Natural killer cell (primary cell): ENCODE data around the gene KCNB1. TPM values are rescaled to one million over a fixed set of nuclear protein-coding genes. Genes with fewer than 3 reads are reported as not detected.

Source experiments
- ATAC-seq, 3 donors: fragments of 150-1000 bp in 2 of 3; fragments of 200-7000 bp in 1 of 3; cut with Tn5 transposase; 1 replicate in 1 of 3; 2 replicates in 2 of 3; pipeline ENCODE4 v1.10.0; 2021; ENCODE audit warnings: mild to moderate bottlenecking in 2 of 3, moderate library complexity in 2 of 3
- DNase-seq, 2 donors: peaks; one replicate each; pipeline versions ENCODE4 v3.0.0 to v3.0.0-alpha.2; 2013 to 2021; ENCODE audit warnings: mixed read lengths in 1 of 2
- H3K27ac ChIP-seq: one replicate; pipeline ENCODE4 v1.5.1; 2013; ENCODE audit warnings: mild to moderate bottlenecking, low read length
- H3K27me3 ChIP-seq: one replicate; pipeline ENCODE4 v1.6.1; 2013; ENCODE audit warnings: low read length; ENCODE audit not compliant: control insufficient read depth, insufficient read depth
- H3K36me3 ChIP-seq: one replicate; pipeline ENCODE4 v1.6.1; 2013; ENCODE audit warnings: low read length; ENCODE audit not compliant: control insufficient read depth, insufficient read depth
- H3K4me1 ChIP-seq: one replicate; pipeline ENCODE4 v1.6.1; 2013; ENCODE audit warnings: low read length; ENCODE audit not compliant: control insufficient read depth, insufficient read depth
- H3K4me3 ChIP-seq: one replicate; pipeline ENCODE4 v1.5.1; 2013; ENCODE audit warnings: low read length
- H3K9me3 ChIP-seq: one replicate; pipeline ENCODE4 v1.6.1; 2013; ENCODE audit warnings: low read length; ENCODE audit not compliant: control insufficient read depth, insufficient read depth
- H3K27ac Mint-ChIP-seq, 2 donors: one replicate each; pipeline ENCODE4 v1.8.0; 2022; ENCODE audit warnings: mild to moderate bottlenecking in 2 of 2, mixed read lengths in 2 of 2, moderate library complexity in 1 of 2
- H3K27me3 Mint-ChIP-seq, 2 donors: one replicate each; pipeline ENCODE4 v1.8.0; 2022; ENCODE audit warnings: low read depth in 2 of 2, mixed read lengths in 2 of 2
- H3K36me3 Mint-ChIP-seq: one replicate; pipeline ENCODE4 v1.8.0; 2022; ENCODE audit warnings: mixed read lengths
- H3K4me1 Mint-ChIP-seq, 2 donors: one replicate each; pipeline ENCODE4 v1.8.0; 2022; ENCODE audit warnings: mixed read lengths in 2 of 2
- H3K4me3 Mint-ChIP-seq: one replicate; pipeline ENCODE4 v1.8.0; 2022; ENCODE audit warnings: mild to moderate bottlenecking, moderate library complexity, mixed read lengths
- H3K9me3 Mint-ChIP-seq, 2 donors: one replicate each; pipeline ENCODE4 v1.8.0; 2022; ENCODE audit warnings: mixed read lengths in 2 of 2
- CTCF ChIP-seq: fragments of 200-600 bp; IDR thresholded peaks from one replicate; pipeline ENCODE4 v1.8.0; 2022; ENCODE audit warnings: antibody characterized with exemption
- WGBS: methylation state at CpG from one replicate; pipeline ENCODE4 v1.1.7; 2013; ENCODE audit warnings: missing lambda C conversion rate; ENCODE audit not compliant: insufficient coverage; 5-methylcytosine and 5-hydroxymethylcytosine counted together
- intact Hi-C: fragments of 100-400 bp; cut with micrococcal nuclease; formaldehyde crosslinking; loops from one replicate; pipeline ENCODE4 v1.14.2; 2022
- total RNA-seq, 4 donors: library from RNA; stranded (reverse); fragments of 120-200 nt in 1 of 4; gene quantifications; one replicate each; pipeline versions ENCODE4 v1.2.3 to v1.2.4, GENCODE V29; 2013 to 2022

Gene KCNB1
- total RNA-seq, 3 donors from 2014 or later (not counting 1 experiment from before 2014, with no cell fraction given), result 0.09 TPM; not detected in 2

GRCh38 chr20:49444553-49444990 lies 37.9 kb downstream of the KCNB1 start:
- no peak overlapping the region for H3K4me3 ChIP-seq
- no peak for TF ChIP-seq CTCF
- H3K27me3 Mint-ChIP-seq, result peaks cover 30 to 42% of the 10 kb centered on the region in 2 donors
- intact Hi-C loops, result no loop called here
- no peaks in the 10 kb centered on the region for H3K27me3 ChIP-seq
- no peaks in the 10 kb centered on the region for H3K4me1 ChIP-seq
- no peaks in the 10 kb centered on the region for H3K4me1 Mint-ChIP-seq
- 94% methylated on average over 1 of the region's 1 CpG for WGBS
- no peak for DNase-seq
- H3K27ac Mint-ChIP-seq, result no peak overlapping the region
- H3K9me3 Mint-ChIP-seq, result no peaks in the 10 kb centered on the region
- no peak overlapping the region for H3K4me3 Mint-ChIP-seq
- no peaks in the 10 kb centered on the region for H3K36me3 Mint-ChIP-seq
- H3K27ac ChIP-seq, result no peak overlapping the region
- ATAC-seq, result no peak
- no peaks in the 10 kb centered on the region for H3K36me3 ChIP-seq
- no peaks in the 10 kb centered on the region for H3K9me3 ChIP-seq

DNA sequence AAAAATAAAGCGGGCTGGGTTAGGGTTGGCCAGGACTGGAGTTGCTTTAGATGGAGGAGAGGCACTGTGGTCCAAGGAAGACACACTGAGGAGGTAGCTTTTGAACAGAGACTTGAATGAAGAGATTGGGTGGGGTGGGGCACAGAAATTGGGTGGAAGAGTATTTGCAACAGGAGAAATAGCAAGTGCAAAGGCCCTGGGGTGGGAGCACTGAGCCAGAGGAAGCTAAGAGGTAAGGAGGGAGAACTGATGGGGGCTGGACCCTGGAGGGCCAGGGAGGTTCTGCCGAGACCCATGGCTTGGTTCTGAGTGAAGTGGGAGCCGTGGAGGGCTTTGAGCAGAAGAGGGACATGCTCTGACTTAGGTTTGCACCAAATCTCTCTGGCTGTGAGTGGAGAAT lies 45.4 kb downstream of the KCNB1 start:
- Histone ChIP-seq H3K27ac (no peak overlapping the region), H3K4me3 (no peak overlapping the region), H3K4me1 (no peaks in the 10 kb centered on the region), H3K27me3 (no peaks in the 10 kb centered on the region), H3K9me3 (no peaks in the 10 kb centered on the region), H3K36me3 (no peaks in the 10 kb centered on the region)
- DNase-seq (no peak), ATAC-seq (no peak)
- no peak for TF ChIP-seq CTCF
- 81% methylated on average over 3 of the region's 3 CpGs for WGBS
- H3K4me1 Mint-ChIP-seq, result no peaks in the 10 kb centered on the region
- H3K36me3 Mint-ChIP-seq, result no peaks in the 10 kb centered on the region
- H3K4me3 Mint-ChIP-seq, result no peak overlapping the region
- intact Hi-C loops, result no loop called here
- no peak overlapping the region for H3K27ac Mint-ChIP-seq
- H3K27me3 Mint-ChIP-seq, result peaks cover 24 to 37% of the 10 kb centered on the region in 2 donors
- no peaks in the 10 kb centered on the region for H3K9me3 Mint-ChIP-seq

DNA sequence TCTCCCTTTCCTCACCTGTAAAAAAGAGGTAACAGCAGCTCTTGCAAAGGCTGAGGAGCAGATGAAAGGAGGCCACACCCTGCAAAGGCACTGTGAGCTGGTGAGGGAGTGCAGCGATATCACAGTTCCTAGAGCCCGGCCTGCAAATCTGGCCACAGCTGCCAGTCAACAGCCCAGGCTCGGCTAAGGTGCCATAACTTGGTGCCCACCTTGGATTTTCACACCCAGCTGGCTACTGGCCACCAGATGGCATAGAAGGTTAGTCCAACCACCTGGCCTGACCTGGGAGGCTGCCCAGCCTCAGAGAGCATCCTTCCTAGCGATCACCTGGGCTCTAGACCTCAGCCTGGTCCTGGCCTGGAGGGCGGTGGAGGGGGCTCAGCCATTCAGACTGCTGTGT lies 46.8 kb downstream of the KCNB1 start:
- ATAC-seq (no peak), DNase-seq (no peak)
- TF ChIP-seq CTCF, result no peak
- no peaks in the 10 kb centered on the region for H3K4me1 Mint-ChIP-seq
- no peaks in the 10 kb centered on the region for H3K36me3 ChIP-seq
- no peak overlapping the region for H3K27ac Mint-ChIP-seq
- no peaks in the 10 kb centered on the region for H3K36me3 Mint-ChIP-seq
- peaks cover 26 to 37% of the 10 kb centered on the region in 2 donors for H3K27me3 Mint-ChIP-seq
- H3K27me3 ChIP-seq, result no peaks in the 10 kb centered on the region
- no peak overlapping the region for H3K4me3 Mint-ChIP-seq
- no peaks in the 10 kb centered on the region for H3K4me1 ChIP-seq
- no peaks in the 10 kb centered on the region for H3K9me3 Mint-ChIP-seq
- H3K4me3 ChIP-seq, result no peak overlapping the region
- no peaks in the 10 kb centered on the region for H3K9me3 ChIP-seq
- intact Hi-C loops, result no loop called here
- WGBS, result 90% methylated on average over 5 of the region's 5 CpGs
- no peak overlapping the region for H3K27ac ChIP-seq

- no peak for TF ChIP-seq CTCF
- Mint-ChIP-seq H3K36me3 (no peaks in the 10 kb centered on the region), H3K9me3 (peaks cover 0 to 2% of the 10 kb centered on the region in 2 donors), H3K4me3 (no peak overlapping the region), H3K4me1 (no peaks in the 10 kb centered on the region), H3K27ac (no peak overlapping the region), H3K27me3 (peaks cover 24 to 32% of the 10 kb centered on the region in 2 donors)
- no peaks in the 10 kb centered on the region for H3K9me3 ChIP-seq
- H3K4me3 ChIP-seq, result no peak overlapping the region
- H3K36me3 ChIP-seq, result no peaks in the 10 kb centered on the region
- H3K4me1 ChIP-seq, result no peaks in the 10 kb centered on the region
- 85% methylated on average over 10 of the region's 10 CpGs for WGBS
- H3K27me3 ChIP-seq, result no peaks in the 10 kb centered on the region
- intact Hi-C loops, result no loop called here
- ATAC-seq, result no peak
- no peak for DNase-seq
- H3K27ac ChIP-seq, result no peak overlapping the region
Observed at GRCh38 chr20:49433333-49433732, 49.1 kb downstream of the KCNB1 start.
